ENCODE results near the gene WDTC1. TPM values are rescaled to one million over a fixed set of nuclear protein-coding genes. Genes with fewer than 3 reads are reported as not detected.

Gene WDTC1
- total and polyA plus RNA-seq, 2 of the 8 experiments (the other 6 are each of a cell fraction or from before 2014, with no cell fraction given): 7.5 to 18.7 TPM

GRCh38 chr1:27225621-27226020, 8.8 kb upstream of the WDTC1 start:
- H3K4me3 ChIP-seq (ENCODE audit: extremely low read depth in 1 of 4, insufficient read depth in 2 of 4, low read depth in 3 of 4, low read length in 4 of 4): no peak overlapping the region
- 68% methylated on average over 3 of the region's 3 CpGs; no CpG with 5 or more reads in 1 of the 2 experiments for whole genome bisulfite sequencing, 2 experiments (ENCODE audit: extremely low coverage in 1 of 2, insufficient coverage in 1 of 2, insufficient read length in 1 of 2, insufficient replicate concordance in 2 of 2, low coverage in 1 of 2, low lambda C conversion rate in 2 of 2, missing lambda C conversion rate in 1 of 2)
- H3K9ac ChIP-seq (replicated peaks in 1 of 4; ENCODE audit: extremely low read depth in 1 of 4, low read depth in 3 of 4, low read length in 3 of 4): no peak overlapping the region
- H3K79me2 ChIP-seq (ENCODE audit: control insufficient read depth in 1 of 2, insufficient read depth in 2 of 2, low read length in 2 of 2): no peaks in the 10 kb centered on the region
- no peak overlapping the region for H3K14ac ChIP-seq (ENCODE audit: insufficient read length)
- TF ChIP-seq CEBPB (IDR thresholded peaks at IDR 0.05; ENCODE audit: low read depth, low read length) (no peak), NRF1 (IDR thresholded peaks at IDR 0.05; ENCODE audit: low read depth, low read length) (no peak), TAF1 (IDR thresholded peaks at IDR 0.05; ENCODE audit: low read depth, low read length) (no peak), ATF3 (IDR thresholded peaks at IDR 0.05; ENCODE audit: insufficient read depth, low read depth, low read length) (no peak), TEAD4 (IDR thresholded peaks at IDR 0.05; ENCODE audit: low read depth, low read length) (no peak), SP2 (IDR thresholded peaks at IDR 0.05; ENCODE audit: low read length) (no peak), CTCF (IDR thresholded peaks at IDR 0.05; ENCODE audit: control extremely low read depth in 1 of 3, insufficient read depth in 1 of 3, low read depth in 1 of 3, low read length in 3 of 3) (no peak), HDAC6 (IDR thresholded peaks at IDR 0.05; ENCODE audit: low read depth, low read length) (no peak)
- no peaks in the 10 kb centered on the region for H3K23me2 ChIP-seq (ENCODE audit: low read depth, low read length)
- H3K9me3 ChIP-seq (ENCODE audit: insufficient read depth in 2 of 2, low read depth in 1 of 2, low read length in 1 of 2): no peaks in the 10 kb centered on the region
- H3K4me1 ChIP-seq (replicated peaks in 1 of 4; ENCODE audit: control insufficient read depth in 3 of 4, insufficient read depth in 4 of 4, low read length in 3 of 4): no peaks in the 10 kb centered on the region
- 0 out of 2 replicates have a peak overlapping the region, but pooled peaks have one; percentile 26 for H2AFZ ChIP-seq (ENCODE audit: low read length)
- no peak overlapping the region for H2BK12ac ChIP-seq (ENCODE audit: low read depth, low read length)
- no peak overlapping the region for H2BK15ac ChIP-seq (ENCODE audit: low read length)
- no peak overlapping the region for H3K56ac ChIP-seq (replicated peaks; ENCODE audit: insufficient read length, low read depth, low read length)
- H4K20me1 ChIP-seq (replicated peaks in 1 of 2; ENCODE audit: control insufficient read depth in 1 of 2, insufficient read depth in 2 of 2, low read length in 2 of 2): no peaks in the 10 kb centered on the region
- H2AK5ac ChIP-seq (ENCODE audit: low read depth, low read length): no peak overlapping the region
- H3K79me1 ChIP-seq (ENCODE audit: low read depth, low read length): no peaks in the 10 kb centered on the region
- no peak overlapping the region for H2BK120ac ChIP-seq (replicated peaks; ENCODE audit: low read depth, low read length)
- CTCF ChIA-PET (ENCODE audit: partially characterized antibody): interaction anchor here (0.7 to 3.3 kb wide), 6 partner anchors 26 to 180 kb away, joined by 3 to 8 read pairs (median 6); no protein-coding TSS in a partner anchor
- H3K27me3 ChIP-seq (replicated peaks in 1 of 4; ENCODE audit: control insufficient read depth in 3 of 4, extremely low read depth in 1 of 4, insufficient read depth in 3 of 4, low read length in 3 of 4): no peaks in the 10 kb centered on the region
- no peak overlapping the region for H4K91ac ChIP-seq (replicated peaks; ENCODE audit: insufficient read length, low read length)
- H3K27ac ChIP-seq (ENCODE audit: low read depth, low read length): no peak overlapping the region
- no peak overlapping the region for H3K4me2 ChIP-seq (ENCODE audit: insufficient read depth in 1 of 2, low read depth in 2 of 2, low read length in 2 of 2)
- H3K36me3 ChIP-seq (ENCODE audit: control insufficient read depth in 2 of 4, insufficient read depth in 4 of 4, low read length in 3 of 4): no peaks in the 10 kb centered on the region
- no peak overlapping the region for H3K23ac ChIP-seq (ENCODE audit: insufficient read length)
- H3K18ac ChIP-seq (ENCODE audit: extremely low read depth, low read length): no peak overlapping the region
- DNase-seq (ENCODE audit: low read depth in 1 of 2, low spot score in 2 of 2) (no peak), FAIRE-seq (no peak)
- no peak overlapping the region for H2BK5ac ChIP-seq (ENCODE audit: low read depth, low read length)
- H4K8ac ChIP-seq (ENCODE audit: extremely low read depth, insufficient read depth, low read length): no peak overlapping the region
- no peak overlapping the region for H4K5ac ChIP-seq (ENCODE audit: insufficient read length, low read depth, low read length)
- H2BK20ac ChIP-seq (ENCODE audit: low read length): no peak overlapping the region
- no peak overlapping the region for H3K4ac ChIP-seq (replicated peaks; ENCODE audit: insufficient read length, low read depth, low read length)
- POLR2A ChIA-PET (ENCODE audit: partially characterized antibody): interaction anchor here (0.6 kb wide), 1 partner anchor 12 kb away, joined by 3 read pairs; no protein-coding TSS in a partner anchor
